Fibroblast of the aortic adventitia (primary cell): ENCODE measurements around the gene U2AF1L4. TPM values are rescaled to one million over a fixed set of nuclear protein-coding genes. Genes with fewer than 3 reads are reported as not detected.

Experiments
- DNase-seq: peaks from one replicate; pipeline ENCODE4 v3.0.0-alpha.2; 2010; ENCODE audit warnings: low read depth
- H3K4me3 ChIP-seq: 2 replicates; pipeline ENCODE4 v1.5.1; 2011; ENCODE audit warnings: low read depth, mild to moderate bottlenecking, control low read depth, low read length, moderate library complexity
- total RNA-seq: library from RNA; depleted of rRNA; stranded (reverse); fragments of >200 nt; gene quantifications from 2 replicates; pipeline ENCODE4 v1.2.3, GENCODE V29; 2012; ENCODE audit warnings: low replicate concordance
- TF ChIP-seq, protein P1 (sequence below): IDR thresholded peaks from 2 replicates; pipeline ENCODE4 v1.5.1; 2011; ENCODE audit warnings: mild to moderate bottlenecking, low read length, control low read depth, inconsistent platforms; ENCODE audit not compliant: insufficient read depth

U2AF1L4 gene
- total RNA-seq, 1 donor = 5.8 TPM

DNA sequence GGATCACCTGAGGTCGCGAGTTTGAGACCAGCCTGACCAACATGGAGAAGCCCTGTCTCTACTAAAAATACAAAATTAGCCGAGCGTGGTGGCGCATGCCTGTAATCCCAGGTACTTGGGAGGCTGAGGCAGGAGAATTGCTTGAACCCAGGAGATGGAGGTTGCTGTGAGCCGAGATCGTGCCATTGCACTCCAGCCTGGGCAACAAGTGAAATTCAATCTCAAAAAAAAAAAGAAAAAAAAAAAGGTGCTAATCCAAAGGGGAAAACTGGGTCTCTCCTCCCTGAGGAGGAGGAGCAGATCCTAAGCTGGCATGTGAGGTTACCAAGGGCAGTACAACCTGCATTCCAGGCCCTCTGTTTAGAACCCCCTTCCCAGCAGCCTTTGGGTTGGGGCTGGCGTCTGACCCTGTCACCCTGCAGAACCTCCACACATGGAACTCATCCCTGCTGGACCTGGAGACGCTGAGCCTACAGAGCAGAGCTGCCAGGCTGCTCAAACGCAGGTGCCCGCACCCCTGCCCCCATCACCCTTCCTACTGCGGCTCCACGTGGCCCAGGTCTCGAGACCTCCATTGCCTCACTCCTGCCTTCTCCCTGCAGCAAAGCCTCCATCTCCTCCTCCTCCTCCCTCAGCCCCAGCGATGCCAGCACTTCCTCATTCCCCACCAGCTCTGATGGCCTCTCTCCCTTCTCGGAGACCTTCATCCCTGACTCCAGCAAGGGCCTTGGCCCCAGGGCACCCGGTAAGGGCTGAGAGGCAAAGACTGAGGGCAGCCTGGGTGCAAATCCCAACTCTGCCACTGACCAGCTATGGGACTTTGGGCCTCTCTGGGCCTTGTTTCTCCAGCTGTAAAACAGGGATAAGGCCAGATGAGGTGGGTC is 19.5 kb upstream of the U2AF1L4 start:
- TF ChIP-seq, protein P1, sequence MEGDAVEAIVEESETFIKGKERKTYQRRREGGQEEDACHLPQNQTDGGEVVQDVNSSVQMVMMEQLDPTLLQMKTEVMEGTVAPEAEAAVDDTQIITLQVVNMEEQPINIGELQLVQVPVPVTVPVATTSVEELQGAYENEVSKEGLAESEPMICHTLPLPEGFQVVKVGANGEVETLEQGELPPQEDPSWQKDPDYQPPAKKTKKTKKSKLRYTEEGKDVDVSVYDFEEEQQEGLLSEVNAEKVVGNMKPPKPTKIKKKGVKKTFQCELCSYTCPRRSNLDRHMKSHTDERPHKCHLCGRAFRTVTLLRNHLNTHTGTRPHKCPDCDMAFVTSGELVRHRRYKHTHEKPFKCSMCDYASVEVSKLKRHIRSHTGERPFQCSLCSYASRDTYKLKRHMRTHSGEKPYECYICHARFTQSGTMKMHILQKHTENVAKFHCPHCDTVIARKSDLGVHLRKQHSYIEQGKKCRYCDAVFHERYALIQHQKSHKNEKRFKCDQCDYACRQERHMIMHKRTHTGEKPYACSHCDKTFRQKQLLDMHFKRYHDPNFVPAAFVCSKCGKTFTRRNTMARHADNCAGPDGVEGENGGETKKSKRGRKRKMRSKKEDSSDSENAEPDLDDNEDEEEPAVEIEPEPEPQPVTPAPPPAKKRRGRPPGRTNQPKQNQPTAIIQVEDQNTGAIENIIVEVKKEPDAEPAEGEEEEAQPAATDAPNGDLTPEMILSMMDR = no peak
- H3K4me3 ChIP-seq = no peak overlapping the region
- DNase-seq = no peak

DNA sequence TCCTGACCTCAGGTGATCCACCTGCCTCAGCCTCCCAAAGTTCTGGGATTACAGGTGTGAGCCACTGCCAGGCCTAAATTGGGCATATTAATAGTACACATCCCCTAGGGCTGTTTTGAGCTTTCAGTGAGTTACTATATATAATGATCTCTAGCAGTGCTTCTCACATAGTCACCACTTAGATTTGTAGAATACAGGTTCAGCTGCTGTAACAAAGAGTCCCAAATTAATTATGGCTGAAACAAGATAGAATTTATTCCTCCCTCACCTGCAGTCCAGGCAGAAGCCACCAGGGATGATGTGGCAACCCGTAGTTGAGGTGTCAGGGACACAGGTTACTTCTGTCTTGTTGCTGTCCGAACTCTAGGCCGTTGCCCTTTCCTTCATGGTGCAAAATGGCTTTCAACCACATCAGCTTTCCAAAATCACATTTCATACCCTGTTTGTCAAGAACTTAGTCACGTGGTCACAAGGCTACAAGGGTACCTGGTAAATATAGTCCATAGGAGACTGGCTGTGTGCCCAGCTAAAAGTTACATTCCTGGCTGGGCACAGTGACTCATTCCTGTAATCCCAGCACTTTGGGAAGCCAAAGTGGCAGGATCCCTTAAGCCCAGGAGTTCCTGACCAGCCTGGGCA is 15.6 kb upstream of the U2AF1L4 start:
- no peak overlapping the region for H3K4me3 ChIP-seq
- TF ChIP-seq, protein P1 = no peak
- no peak for DNase-seq

DNA sequence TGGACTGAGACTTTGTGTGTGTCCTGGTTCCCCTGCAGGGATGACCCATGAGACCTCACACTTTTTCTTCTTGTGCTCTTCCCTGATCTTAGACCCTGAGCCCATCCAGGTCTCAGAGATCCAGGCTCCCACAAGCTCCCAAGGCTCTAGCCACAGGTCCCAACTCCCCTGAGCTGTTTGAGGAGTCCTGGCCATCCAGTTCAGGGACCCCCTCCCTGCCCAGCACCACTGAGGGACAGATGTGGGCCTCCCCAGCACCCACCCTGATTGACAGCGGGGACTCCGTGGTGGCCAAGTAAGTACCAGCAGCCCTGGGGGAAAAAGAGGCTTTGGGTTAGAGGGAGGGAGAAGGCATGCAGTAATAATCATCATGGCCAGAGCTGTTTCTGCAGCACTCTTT is 14.5 kb upstream of the U2AF1L4 start:
- H3K4me3 ChIP-seq = no peak overlapping the region
- TF ChIP-seq, protein P1 = no peak
- no peak for DNase-seq

DNA sequence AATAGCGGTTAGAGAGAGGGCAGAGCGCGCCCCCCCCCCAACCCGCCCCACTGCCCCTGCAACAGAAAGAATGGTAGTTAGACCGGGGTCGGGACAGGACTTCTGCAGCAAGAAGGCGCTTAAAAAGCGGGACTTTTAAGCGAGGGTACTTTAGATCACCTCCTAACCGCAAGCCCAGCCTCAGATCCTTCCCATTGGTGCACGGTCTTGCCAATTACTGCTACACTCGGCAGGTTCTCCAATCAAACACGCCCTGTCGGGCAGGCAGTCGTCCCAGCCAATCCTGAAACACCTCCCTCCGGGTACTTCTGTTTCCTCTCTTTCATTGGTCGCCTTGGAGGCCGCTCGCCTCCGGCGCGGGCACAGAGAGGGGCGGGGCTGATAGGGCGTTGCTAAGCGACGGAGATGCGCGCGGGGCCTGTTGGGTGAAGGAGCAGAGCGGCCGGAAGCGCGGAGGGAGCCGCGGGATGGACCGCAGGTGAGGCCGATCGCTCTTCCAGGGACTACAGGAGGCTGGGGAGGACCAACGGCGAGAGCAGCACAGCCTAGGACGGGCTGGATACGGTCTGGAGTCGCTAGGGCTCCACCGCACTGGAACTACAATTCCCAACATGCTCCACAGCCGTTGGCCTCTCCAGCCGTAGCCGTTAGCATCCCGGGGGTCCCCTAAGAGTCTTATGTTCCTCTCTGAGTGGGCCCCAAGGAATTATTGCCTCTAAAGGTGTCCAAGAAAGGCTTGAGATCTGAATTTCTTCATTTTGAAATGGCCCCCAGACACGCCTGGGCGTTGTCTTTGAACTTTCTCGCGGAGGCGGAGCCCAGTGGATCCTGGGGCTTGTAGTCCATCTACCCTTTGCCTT is 12.8 kb upstream of the U2AF1L4 start, which contains the start of gene PROSER3:
Gene PROSER3 (plus strand): TSS at position 428 of the 860 bp plus-strand sequence. CDS start 40 bp downstream, at position 468.
- TF ChIP-seq, protein P1 = no peak
- DNase-seq = peak; percentile 100
- peak within 1 kb of the TSS; percentile 100 for H3K4me3 ChIP-seq

DNA sequence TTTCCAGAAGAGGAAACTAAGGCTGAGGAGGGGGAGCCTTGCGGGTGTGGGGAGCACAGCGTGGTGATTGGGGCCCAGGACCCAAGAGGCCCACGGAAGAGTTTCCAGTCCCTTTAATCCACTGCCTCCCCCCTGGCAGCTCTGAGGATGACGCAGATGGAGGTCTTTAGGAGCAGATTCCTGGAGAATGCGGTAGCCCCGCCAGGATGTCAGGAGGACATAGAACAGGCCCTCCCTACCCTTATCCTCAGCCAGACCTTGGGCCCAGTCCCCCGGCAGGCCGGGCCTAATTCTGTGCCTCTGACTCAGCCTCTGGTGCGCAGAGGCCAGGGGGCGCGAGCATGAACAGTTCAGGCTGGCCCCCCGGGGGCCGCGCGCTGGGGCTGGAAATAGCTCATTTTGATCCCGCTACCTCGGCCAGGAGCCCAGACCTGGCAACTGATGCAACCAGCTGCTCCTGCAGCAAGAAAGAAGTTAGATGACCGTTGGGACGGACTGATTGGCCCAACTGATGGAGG is 12.1 kb upstream of the U2AF1L4 start:
- TF ChIP-seq, protein P1 = no peak
- H3K4me3 ChIP-seq = peak overlapping the region; percentile 91
- peak; percentile 100 for DNase-seq

GRCh38 chr19:35756377-35757230 is 11.4 kb upstream of the U2AF1L4 start, which contains the start of gene HSPB6:
TSS of gene HSPB6 (minus strand) at chr19:35757029. CDS start at chr19:35757008, 21 bp downstream.
- DNase-seq = peak; percentile 49
- peak within 1 kb of the TSS; percentile 91 for H3K4me3 ChIP-seq
- TF ChIP-seq, protein P1 = no peak
